OCI-M2 (cell line): ENCODE data around the gene LOC101059915.

Source experiments
- DNase-seq: peaks from one replicate; lab custom pipeline; 2025; ENCODE audit not compliant: unreplicated experiment; lab: John Stamatoyannopoulos, UW

The LOC101059915 gene

GRCh38 chrX:71667328-71668247 lies at the start of gene LOC101059915:
Gene LOC101059915 (plus strand): TSS chrX:71667546.
- no peak for DNase-seq

GRCh38 chrX:71617742-71618141 lies 49.6 kb upstream of the LOC101059915 start:
- no peak for DNase-seq

DNA sequence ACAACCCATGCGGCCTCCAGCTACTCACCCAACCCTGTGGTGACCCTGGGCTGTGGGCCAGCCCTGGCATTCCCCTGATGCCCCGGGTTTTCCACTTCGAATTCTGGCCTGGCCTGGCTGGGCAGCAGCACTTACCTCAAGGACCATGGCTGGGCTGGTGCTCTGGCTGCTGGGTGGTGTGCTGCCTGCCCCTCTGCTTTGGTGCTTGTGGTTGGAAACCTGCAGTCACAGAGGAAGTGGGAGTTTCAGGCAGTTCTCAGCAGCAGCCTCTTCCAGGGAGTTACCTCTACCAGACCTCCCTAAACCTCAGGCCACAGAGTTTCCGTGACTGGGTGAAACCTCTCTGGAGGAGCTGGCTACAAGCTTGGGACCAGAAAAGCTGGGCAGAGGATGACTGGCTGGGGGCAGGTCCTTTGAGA lies 49.0 kb upstream of the LOC101059915 start, which contains the start of gene CXCR3:
Gene CXCR3, minus strand, starts transcription at position 209 of the 419 bp plus-strand sequence. Its CDS starts 62 bp downstream, at position 147.
- no peak for DNase-seq

DNA sequence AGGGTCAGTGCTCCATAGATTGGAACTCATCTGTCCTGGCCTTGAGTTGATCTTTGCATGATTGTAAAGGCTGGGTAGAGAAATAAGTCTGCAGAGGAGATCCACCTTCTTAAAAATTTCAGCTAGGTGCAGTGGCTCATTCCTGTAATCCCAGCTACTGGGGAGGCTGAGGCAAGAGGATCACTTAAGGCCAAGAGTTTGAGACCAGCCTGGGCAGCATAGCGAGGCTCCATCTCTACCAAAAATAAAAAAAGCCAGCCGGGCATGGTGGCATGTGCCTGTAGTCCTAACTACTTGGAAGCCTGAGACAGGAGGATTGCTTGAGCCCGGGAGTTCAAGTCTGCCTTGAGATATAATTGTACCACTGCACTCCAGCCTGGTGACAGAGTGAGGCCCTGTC lies 48.6 kb upstream of the LOC101059915 start:
- no peak for DNase-seq

DNA sequence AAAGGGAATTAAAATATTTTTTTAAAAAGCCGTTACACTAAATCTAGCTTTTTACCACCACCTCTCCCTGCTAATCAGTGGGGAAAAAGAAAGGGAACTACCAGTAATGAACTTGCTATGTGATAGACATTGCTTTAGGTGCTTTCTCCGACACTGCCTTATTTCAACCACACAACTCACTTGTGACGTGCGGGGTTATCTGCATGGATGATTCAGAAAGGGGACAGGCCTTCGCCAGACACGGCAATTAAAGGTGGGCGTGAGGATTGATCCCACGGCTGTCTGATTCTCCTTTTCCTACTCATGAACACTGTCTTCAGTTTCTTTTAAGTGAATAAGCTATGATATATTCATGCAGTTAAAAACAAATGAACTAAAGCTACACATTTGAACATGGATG lies 48.2 kb upstream of the LOC101059915 start:
- no peak for DNase-seq

GRCh38 chrX:71619986-71620385 lies 47.4 kb upstream of the LOC101059915 start:
- no peak for DNase-seq

- DNase-seq = no peak
Measured at GRCh38 chrX:71621603-71622002, 45.7 kb upstream of the LOC101059915 start.

DNA sequence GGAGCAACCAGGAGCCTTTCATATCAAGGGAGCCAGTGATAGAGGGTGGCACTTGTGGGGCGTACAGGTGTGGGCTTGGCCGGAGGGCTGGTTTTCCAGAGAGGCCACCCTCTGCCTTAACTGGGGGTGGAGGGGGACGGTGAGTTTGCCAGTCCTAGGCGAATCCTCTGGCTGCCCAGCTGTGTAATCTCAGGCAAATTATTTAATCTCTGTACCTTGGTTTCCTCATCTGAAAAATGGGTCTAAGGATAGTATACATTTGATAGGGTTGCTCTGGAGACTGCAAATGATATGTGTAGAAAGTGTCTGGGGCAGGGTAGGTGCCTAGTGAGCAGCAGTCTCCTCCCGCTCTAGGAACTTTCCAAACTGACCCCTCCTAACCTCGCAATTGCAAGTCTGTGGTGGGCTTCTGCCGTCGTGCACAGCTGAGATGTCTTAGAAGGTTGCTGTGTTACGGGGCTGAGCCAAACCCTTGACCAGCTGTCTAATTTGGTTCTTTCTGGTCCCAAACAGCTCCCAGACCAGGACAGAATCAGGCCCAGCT lies 45.2 kb upstream of the LOC101059915 start:
- no peak for DNase-seq

DNA sequence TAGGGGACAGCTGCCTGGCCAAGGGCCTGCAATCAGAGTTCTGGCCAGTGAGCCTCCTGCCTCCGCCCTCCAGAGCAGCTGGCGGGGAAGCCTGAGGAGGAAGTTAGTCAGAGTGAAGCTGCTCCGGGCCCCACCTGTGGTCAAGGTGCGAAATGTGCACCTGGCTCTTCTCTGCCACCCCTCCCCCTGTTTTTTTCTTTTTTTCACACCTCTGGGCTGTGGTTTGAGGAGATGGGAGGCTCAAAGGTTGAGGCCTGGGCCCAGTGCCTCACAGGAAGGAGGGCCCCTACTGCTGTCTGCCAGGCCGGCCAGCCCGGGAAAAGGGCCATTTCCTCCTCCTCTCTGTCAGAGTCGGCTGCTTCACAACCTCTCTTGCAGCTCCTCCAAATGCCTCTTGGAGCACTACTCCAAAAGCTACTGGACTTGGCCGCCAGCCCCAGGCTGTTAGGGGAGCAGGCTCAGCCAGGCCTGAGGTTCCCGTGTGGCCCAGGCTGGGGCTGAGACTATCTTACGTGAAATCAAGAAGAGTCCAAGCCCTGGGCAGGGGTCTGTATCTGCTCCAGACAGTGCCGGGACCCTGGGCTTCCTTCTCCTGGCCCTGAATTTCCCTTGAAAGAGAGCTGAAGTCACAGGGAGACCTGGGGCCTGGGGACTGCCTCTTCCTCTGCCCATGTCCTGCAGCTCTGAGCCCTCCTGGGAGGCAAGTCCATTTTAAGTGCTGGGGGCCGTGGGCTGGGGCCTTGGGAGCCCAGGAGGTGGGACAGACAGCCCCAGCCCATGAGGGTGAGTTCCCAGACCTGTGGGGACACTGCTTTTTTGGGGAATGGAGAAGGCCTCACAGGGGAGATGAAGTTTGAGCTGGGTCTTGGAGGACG lies 44.5 kb upstream of the LOC101059915 start:
- no peak for DNase-seq

DNA sequence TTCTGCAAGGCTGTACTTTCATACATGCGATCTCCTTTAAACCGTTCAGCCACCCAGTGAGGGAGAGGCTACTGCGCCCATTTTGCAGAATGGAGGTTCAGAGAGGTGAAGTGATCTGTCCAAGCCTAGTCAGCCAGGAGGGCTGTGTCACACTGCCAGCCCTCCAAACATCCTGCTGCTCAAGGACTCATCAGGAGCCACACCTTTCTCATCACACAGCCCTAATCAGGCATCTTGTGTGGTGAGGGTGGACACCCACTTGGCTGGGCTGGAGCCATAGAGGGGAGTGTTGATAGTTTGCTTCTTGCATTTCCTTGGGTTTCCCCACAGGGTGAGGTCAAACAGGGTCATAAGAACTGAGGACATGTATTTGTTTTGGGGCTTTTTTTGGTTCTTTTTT lies 43.6 kb upstream of the LOC101059915 start:
- no peak for DNase-seq

- no peak for DNase-seq
Measured at GRCh38 chrX:71625471-71625870, 41.9 kb upstream of the LOC101059915 start.

- no peak for DNase-seq
Measured at GRCh38 chrX:71626576-71626975, 40.8 kb upstream of the LOC101059915 start.

GRCh38 chrX:71627588-71628404 lies 39.5 kb upstream of the LOC101059915 start:
- DNase-seq = no peak

DNA sequence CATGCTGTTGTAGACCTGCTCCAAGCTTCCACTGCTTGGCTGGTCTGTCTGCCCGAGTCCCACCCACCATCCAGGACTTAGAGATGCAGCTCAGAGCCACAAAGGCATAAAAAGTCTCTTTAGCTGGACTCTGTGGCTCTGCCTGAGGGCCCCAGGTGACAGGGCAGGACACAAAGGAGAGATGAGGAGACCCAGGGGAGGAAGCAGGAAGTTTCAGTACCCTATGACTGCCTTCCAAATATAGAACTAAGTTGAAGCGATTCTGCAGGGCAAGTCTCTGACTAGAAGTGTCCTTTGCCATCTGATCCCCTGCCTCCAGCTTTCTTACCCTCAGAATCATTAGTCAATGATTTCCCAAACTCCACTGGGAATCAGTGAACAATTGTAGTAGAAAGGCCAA lies 37.9 kb upstream of the LOC101059915 start:
- DNase-seq = no peak

DNA sequence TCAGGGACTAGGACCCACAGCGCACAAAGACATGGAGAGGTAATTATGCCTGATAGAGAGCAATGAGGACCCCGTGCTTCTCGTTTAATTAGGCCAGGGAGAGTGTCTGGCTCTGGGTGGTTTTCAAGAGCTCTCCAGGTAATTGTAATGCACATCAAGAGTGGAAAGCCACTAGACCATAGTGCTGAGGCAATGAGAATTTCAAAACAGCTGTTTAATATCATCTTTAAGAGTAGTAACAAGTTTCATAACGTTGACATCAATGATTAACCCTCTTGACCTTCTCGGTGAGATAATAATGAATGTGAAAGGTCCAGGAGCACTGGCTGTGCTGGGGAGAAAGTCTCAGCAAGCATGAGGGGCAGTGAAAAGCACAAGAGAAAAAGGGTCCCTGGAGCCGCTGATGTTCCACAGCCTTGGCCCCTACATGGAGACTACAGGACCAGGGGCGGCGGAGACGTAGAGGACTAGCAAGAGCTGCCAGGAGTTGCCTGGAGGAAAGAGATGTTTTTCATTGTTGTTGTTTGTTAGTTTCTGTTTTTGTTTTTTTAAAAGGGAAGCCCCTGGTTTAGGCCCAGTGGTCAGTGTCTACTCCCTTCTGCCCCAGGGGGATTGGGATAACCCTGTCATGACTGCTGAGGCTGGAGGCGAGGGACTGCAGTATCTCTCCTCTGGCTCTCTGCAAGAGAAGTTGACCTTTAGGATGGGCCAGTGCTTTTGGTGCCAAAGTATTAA lies 34.3 kb upstream of the LOC101059915 start:
- no peak for DNase-seq

DNA sequence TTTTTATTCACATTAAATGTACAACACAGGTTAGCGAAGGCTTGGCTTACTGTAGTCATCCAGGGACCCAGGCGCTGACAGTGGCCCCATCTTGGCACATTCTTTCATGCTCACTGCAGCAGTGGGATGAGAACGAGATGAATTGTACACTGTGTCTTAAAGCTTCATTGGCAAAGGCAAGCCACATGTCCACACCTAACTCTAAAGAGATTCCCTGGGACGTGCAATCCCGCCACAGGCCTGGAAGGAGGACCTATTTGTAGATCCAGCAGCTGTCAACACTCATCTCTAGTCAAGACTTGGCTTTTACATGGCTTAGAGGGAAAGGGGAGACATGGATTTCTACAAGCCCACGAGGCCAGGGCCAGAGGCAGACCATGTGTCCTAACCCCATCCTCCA lies 33.0 kb upstream of the LOC101059915 start:
- DNase-seq = no peak

DNA sequence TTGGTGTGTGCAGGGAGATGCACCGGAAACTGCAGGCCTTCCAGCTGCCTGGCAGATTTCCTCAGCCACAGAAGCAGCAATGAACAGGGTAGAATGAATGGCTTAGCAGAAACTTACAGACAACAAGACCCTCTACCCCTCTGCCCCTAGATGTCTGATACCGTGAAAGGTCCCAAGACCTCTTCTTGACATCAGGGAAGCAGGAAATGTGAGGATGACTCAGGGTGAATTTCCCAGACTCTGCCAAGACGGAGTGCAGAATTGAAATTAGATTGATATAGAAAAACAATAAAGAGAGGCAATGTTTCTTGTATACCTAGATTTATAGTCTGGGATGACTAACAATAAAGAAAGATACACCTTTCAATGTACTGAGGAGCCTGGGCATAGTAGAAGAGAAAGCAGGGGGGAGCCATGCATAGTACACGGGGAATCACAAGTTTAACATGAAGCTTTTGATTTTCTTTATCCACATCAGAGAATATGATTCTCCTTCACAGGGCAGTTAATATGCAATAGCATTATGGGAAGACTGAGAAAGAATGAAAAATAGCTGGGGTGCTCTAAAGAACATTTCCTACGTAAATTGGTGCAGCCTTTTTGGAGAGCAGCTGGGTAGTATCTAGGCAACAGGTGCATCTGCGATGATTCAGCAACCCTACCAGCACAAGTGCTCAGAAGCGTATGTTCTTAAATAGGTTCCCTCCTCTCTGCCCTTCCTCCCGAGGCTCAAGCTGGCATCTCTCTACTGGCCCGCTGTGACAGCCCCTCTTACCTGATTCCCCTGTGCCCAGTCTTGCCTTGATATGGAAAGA lies 30.7 kb upstream of the LOC101059915 start:
- no peak for DNase-seq

DNA sequence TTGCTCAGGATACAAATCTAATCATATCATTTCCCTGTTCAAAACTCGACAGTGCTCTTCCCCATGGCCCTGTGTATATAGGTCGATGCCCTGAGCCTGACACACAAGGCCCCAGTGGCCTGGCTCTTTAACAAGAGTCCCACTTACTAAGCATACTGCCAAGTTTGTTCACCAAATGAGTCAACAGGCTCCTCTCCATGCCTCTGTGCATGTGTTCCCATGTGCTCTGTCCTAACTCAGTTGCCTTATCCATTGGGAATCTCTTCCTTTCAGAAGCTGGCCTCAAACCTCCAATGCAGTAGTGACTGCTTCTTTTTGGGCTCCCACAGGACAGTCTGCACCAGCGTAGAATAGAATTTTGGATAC lies 30.1 kb upstream of the LOC101059915 start:
- DNase-seq = no peak

- no peak for DNase-seq
Measured at GRCh38 chrX:71637848-71638247, 29.5 kb upstream of the LOC101059915 start.
